ENCODE measurements around the gene CHID1. TPM values are rescaled to one million over a fixed set of nuclear protein-coding genes. Genes with fewer than 3 reads are reported as not detected.

Gene CHID1
- total and polyA plus RNA-seq, 9 of the 15 experiments (the other 6 are each of a cell fraction or from before 2014, with no cell fraction given), result 15.1 to 108 (median 39.8) TPM

- TF ChIP-seq, protein P1, sequence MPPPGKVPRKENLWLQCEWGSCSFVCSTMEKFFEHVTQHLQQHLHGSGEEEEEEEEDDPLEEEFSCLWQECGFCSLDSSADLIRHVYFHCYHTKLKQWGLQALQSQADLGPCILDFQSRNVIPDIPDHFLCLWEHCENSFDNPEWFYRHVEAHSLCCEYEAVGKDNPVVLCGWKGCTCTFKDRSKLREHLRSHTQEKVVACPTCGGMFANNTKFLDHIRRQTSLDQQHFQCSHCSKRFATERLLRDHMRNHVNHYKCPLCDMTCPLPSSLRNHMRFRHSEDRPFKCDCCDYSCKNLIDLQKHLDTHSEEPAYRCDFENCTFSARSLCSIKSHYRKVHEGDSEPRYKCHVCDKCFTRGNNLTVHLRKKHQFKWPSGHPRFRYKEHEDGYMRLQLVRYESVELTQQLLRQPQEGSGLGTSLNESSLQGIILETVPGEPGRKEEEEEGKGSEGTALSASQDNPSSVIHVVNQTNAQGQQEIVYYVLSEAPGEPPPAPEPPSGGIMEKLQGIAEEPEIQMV (tag; conservative IDR thresholded peaks at IDR 0.05; ENCODE audit: low read depth), result no peak
- no peak for TF ChIP-seq MEF2D (tag; conservative IDR thresholded peaks at IDR 0.05; ENCODE audit: low read depth)
- TF ChIP-seq DMBX1 (CRISPR knock-in tag; IDR thresholded peaks at IDR 0.05; ENCODE audit: borderline replicate concordance), result no peak
- TF ChIP-seq ZNF12 (CRISPR knock-in tag; IDR thresholded peaks at IDR 0.05), result no peak
- no peak for TF ChIP-seq HNRNPL (IDR thresholded peaks at IDR 0.05; ENCODE audit: low read depth, low read length)
- TF ChIP-seq ZNF668 (CRISPR knock-in tag; IDR thresholded peaks at IDR 0.05), result no peak
- TF ChIP-seq, protein P2, sequence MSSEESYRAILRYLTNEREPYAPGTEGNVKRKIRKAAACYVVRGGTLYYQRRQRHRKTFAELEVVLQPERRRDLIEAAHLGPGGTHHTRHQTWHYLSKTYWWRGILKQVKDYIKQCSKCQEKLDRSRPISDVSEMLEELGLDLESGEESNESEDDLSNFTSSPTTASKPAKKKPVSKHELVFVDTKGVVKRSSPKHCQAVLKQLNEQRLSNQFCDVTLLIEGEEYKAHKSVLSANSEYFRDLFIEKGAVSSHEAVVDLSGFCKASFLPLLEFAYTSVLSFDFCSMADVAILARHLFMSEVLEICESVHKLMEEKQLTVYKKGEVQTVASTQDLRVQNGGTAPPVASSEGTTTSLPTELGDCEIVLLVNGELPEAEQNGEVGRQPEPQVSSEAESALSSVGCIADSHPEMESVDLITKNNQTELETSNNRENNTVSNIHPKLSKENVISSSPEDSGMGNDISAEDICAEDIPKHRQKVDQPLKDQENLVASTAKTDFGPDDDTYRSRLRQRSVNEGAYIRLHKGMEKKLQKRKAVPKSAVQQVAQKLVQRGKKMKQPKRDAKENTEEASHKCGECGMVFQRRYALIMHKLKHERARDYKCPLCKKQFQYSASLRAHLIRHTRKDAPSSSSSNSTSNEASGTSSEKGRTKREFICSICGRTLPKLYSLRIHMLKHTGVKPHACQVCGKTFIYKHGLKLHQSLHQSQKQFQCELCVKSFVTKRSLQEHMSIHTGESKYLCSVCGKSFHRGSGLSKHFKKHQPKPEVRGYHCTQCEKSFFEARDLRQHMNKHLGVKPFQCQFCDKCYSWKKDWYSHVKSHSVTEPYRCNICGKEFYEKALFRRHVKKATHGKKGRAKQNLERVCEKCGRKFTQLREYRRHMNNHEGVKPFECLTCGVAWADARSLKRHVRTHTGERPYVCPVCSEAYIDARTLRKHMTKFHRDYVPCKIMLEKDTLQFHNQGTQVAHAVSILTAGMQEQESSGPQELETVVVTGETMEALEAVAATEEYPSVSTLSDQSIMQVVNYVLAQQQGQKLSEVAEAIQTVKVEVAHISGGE (CRISPR knock-in tag; IDR thresholded peaks at IDR 0.05), result no peak
- TF ChIP-seq HNRNPK (IDR thresholded peaks at IDR 0.05; ENCODE audit: low read depth, low read length, poor library complexity, severe bottlenecking), result no peak
- TF ChIP-seq MEF2A (IDR thresholded peaks at IDR 0.05; ENCODE audit: control insufficient read depth, low read depth, low read length), result no peak
- TF ChIP-seq BCOR (IDR thresholded peaks at IDR 0.05), result no peak
- no peak for TF ChIP-seq ZNF232 (CRISPR knock-in tag; IDR thresholded peaks at IDR 0.05)
- 0 out of 2 replicates have a peak, but pooled peaks have one; percentile 41 for TF ChIP-seq ZNF395 (CRISPR knock-in tag; IDR thresholded peaks at IDR 0.05)
- no peak for TF ChIP-seq CC2D1A (IDR thresholded peaks at IDR 0.05)
- TF ChIP-seq RFX7 (CRISPR knock-in tag; IDR thresholded peaks at IDR 0.05), result no peak
- no peak for TF ChIP-seq ZNF174 (CRISPR knock-in tag; IDR thresholded peaks at IDR 0.05)
- TF ChIP-seq U2AF1 (optimal IDR thresholded peaks at IDR 0.05; ENCODE audit: low read depth, low read length), result no peak
- TF ChIP-seq RBFOX2 (IDR thresholded peaks at IDR 0.05; ENCODE audit: low read depth, low read length), result no peak
- no peak for TF ChIP-seq TRIM25 (IDR thresholded peaks at IDR 0.05; ENCODE audit: borderline replicate concordance)
- TF ChIP-seq ZNF57 (CRISPR knock-in tag; IDR thresholded peaks at IDR 0.05), result no peak
Observed at GRCh38 chr11:843818-844692, 66.6 kb downstream of the CHID1 start (continued).
